ENCODE data around the gene REPS2. TPM values are rescaled to one million over a fixed set of nuclear protein-coding genes. Genes with fewer than 3 reads are reported as not detected.

Gene REPS2
- total RNA-seq, 1 experiment from 2014 or later: 4.5 TPM

- Histone ChIP-seq H3K4me3 (ENCODE audit: low read depth in 2 of 2, low read length in 2 of 2) (no peak overlapping the region), H3K9me3 (ENCODE audit: control insufficient read depth, insufficient read depth, low read depth, low read length) (no peaks in the 10 kb centered on the region), H3K27me3 (ENCODE audit: control insufficient read depth, insufficient read depth, low read length) (no peaks in the 10 kb centered on the region), H3K27ac (ENCODE audit: low read length) (no peak overlapping the region), H3K4me1 (ENCODE audit: control insufficient read depth, insufficient read depth, low read length) (no peaks in the 10 kb centered on the region), H3K36me3 (ENCODE audit: control insufficient read depth, insufficient read depth, low read length) (no peaks in the 10 kb centered on the region)
- no peak for ATAC-seq
- no peak for TF ChIP-seq REST (IDR thresholded peaks at IDR 0.05; ENCODE audit: insufficient read depth in 1 of 2, low read depth in 2 of 2, low read length in 1 of 2)
- no peak for TF ChIP-seq POLR2AphosphoS5 (IDR thresholded peaks at IDR 0.05; ENCODE audit: low read depth, low read length)
- TF ChIP-seq SIN3A (IDR thresholded peaks at IDR 0.05; ENCODE audit: borderline replicate concordance, insufficient read depth, low read depth, low read length): no peak
- TF ChIP-seq, protein P1, sequence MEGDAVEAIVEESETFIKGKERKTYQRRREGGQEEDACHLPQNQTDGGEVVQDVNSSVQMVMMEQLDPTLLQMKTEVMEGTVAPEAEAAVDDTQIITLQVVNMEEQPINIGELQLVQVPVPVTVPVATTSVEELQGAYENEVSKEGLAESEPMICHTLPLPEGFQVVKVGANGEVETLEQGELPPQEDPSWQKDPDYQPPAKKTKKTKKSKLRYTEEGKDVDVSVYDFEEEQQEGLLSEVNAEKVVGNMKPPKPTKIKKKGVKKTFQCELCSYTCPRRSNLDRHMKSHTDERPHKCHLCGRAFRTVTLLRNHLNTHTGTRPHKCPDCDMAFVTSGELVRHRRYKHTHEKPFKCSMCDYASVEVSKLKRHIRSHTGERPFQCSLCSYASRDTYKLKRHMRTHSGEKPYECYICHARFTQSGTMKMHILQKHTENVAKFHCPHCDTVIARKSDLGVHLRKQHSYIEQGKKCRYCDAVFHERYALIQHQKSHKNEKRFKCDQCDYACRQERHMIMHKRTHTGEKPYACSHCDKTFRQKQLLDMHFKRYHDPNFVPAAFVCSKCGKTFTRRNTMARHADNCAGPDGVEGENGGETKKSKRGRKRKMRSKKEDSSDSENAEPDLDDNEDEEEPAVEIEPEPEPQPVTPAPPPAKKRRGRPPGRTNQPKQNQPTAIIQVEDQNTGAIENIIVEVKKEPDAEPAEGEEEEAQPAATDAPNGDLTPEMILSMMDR (IDR thresholded peaks at IDR 0.05): no peak
- no peak for TF ChIP-seq TCF7L2 (IDR thresholded peaks at IDR 0.05; ENCODE audit: low read depth, low read length)
- in situ Hi-C loops (cut with HindIII; ENCODE audit: low pct_unique_long_range_greater_than_20kb, low sequenced_read_pairs) (no loop called here), intact Hi-C loops (cut with micrococcal nuclease; ENCODE audit: unreplicated experiment) (no loop called here)
- no peak for DNase-seq (ENCODE audit: low read depth, low spot score)
- ChIA-PET CTCF (interaction anchor here (1.3 kb wide), 1 partner anchor 13 kb away, joined by 4 read pairs; no protein-coding TSS in a partner anchor), POLR2A (interaction anchor here (0.7 kb wide), 1 partner anchor 132 kb away, joined by 3 read pairs; no protein-coding TSS in a partner anchor)
- no TSS peak for BruUV-seq (replicated peaks)
Observed at GRCh38 chrX:16903274-16904022, 43.0 kb upstream of the REPS2 start.

DNA sequence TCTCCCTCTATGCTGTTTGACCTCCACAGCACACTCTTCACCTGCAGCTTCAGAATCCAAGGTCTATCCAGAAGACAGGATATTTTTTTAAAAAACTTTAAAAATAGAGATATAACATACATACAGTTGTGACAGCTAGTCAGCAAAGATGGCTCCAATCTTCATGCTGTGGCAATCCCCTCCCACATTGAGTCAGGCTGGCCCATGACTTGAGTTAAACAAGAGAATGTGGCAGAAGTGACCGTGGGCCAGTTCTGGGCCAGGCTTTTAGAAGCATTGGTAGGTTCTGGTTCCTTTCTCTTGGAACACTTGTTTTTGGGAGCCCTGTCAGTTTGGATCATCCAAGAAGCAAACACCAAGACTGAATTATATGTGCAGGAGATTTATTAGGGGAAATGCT, 36.1 kb upstream of the REPS2 start:
- CTCF ChIA-PET: no interaction called here
- BruUV-seq (replicated peaks): no TSS peak
- ATAC-seq: no peak

DNA sequence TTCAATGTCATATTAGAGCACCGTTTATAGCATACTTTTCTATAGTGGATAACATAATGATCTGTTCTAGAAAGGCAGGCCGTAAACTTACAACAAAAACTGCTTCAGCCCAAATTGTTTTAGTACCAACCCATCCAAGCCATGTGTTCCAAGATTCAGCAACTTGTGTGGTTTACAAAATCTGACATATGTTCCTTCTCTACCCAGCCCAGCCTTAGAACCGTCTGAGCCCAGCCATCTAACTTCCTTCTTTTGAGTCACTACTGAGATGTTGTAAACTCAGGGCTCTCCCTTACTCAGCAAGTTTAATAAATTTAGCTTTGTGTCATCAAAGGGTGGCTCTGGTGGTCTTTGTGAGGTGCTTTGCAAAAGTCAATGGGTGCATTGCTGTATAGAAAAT, 32.4 kb upstream of the REPS2 start:
- no peak for TF ChIP-seq POLR2AphosphoS5 (IDR thresholded peaks at IDR 0.05; ENCODE audit: low read depth, low read length)
- TF ChIP-seq REST (IDR thresholded peaks at IDR 0.05; ENCODE audit: insufficient read depth in 1 of 2, low read depth in 2 of 2, low read length in 1 of 2): no peak
- TF ChIP-seq TCF7L2 (IDR thresholded peaks at IDR 0.05; ENCODE audit: low read depth, low read length): no peak
- TF ChIP-seq, protein P1 (IDR thresholded peaks at IDR 0.05): no peak
- TF ChIP-seq SIN3A (IDR thresholded peaks at IDR 0.05; ENCODE audit: borderline replicate concordance, insufficient read depth, low read depth, low read length): no peak
- BruUV-seq (replicated peaks): no TSS peak
- CTCF ChIA-PET: no interaction called here
- intact Hi-C loops (cut with micrococcal nuclease; ENCODE audit: unreplicated experiment) (no loop called here), in situ Hi-C loops (cut with HindIII; ENCODE audit: low pct_unique_long_range_greater_than_20kb, low sequenced_read_pairs) (no loop called here)
- ATAC-seq (no peak), DNase-seq (ENCODE audit: low read depth, low spot score) (no peak)
- H3K36me3 ChIP-seq (ENCODE audit: control insufficient read depth, insufficient read depth, low read length): no peaks in the 10 kb centered on the region
- no peaks in the 10 kb centered on the region for H3K9me3 ChIP-seq (ENCODE audit: control insufficient read depth, insufficient read depth, low read depth, low read length)
- H3K27me3 ChIP-seq (ENCODE audit: control insufficient read depth, insufficient read depth, low read length): no peaks in the 10 kb centered on the region
- POLR2A ChIA-PET: no interaction called here
- no peak overlapping the region for H3K4me3 ChIP-seq (ENCODE audit: low read depth in 2 of 2, low read length in 2 of 2)
- H3K27ac ChIP-seq (ENCODE audit: low read length): no peak overlapping the region
- H3K4me1 ChIP-seq (ENCODE audit: control insufficient read depth, insufficient read depth, low read length): no peaks in the 10 kb centered on the region

More for the DNA sequence above, 36.1 kb upstream of the REPS2 start:
- Histone ChIP-seq H3K27ac (ENCODE audit: low read length) (no peak overlapping the region), H3K27me3 (ENCODE audit: control insufficient read depth, insufficient read depth, low read length) (no peaks in the 10 kb centered on the region), H3K9me3 (ENCODE audit: control insufficient read depth, insufficient read depth, low read depth, low read length) (no peaks in the 10 kb centered on the region), H3K4me1 (ENCODE audit: control insufficient read depth, insufficient read depth, low read length) (no peaks in the 10 kb centered on the region), H3K4me3 (ENCODE audit: low read depth in 2 of 2, low read length in 2 of 2) (no peak overlapping the region), H3K36me3 (ENCODE audit: control insufficient read depth, insufficient read depth, low read length) (no peaks in the 10 kb centered on the region)
- in situ Hi-C loops (cut with HindIII; ENCODE audit: low pct_unique_long_range_greater_than_20kb, low sequenced_read_pairs): no loop called here
- no peak for DNase-seq (ENCODE audit: low read depth, low spot score)
- POLR2A ChIA-PET: interaction anchor here (0.7 kb wide), 1 partner anchor 53 kb away, joined by 9 read pairs; no protein-coding TSS in a partner anchor
- intact Hi-C loops (cut with micrococcal nuclease; ENCODE audit: unreplicated experiment): no loop called here
- no peak for TF ChIP-seq TCF7L2 (IDR thresholded peaks at IDR 0.05; ENCODE audit: low read depth, low read length)
- TF ChIP-seq SIN3A (IDR thresholded peaks at IDR 0.05; ENCODE audit: borderline replicate concordance, insufficient read depth, low read depth, low read length): no peak

Data from Panc1 (cell line).